ENCODE results near the gene ZNF460.

ZNF460 gene

DNA sequence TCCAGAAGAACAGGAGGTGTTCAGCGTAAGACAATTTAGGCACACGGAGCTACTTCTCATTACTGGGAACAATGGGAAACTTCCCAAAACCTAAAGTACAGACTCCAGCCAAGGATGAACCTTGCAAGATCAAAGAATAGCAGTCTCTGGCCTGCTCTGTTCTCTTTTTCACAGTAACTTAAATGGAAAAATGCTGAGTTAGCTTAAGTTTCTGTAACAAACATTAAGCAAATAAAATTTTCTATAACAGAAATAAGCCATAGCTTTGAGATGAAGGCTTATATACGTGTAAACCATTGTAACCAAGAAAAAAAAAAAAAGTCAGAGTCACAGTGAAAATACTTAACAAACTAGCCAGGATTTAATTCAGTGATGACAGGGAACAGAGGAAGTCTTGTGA, 18.2 kb upstream of the ZNF460 start:
- no peaks in the 10 kb centered on the region for H3K27me3 ChIP-seq (ENCODE audit: control insufficient read depth, insufficient read depth, low read length)
- TF ChIP-seq, protein P1, sequence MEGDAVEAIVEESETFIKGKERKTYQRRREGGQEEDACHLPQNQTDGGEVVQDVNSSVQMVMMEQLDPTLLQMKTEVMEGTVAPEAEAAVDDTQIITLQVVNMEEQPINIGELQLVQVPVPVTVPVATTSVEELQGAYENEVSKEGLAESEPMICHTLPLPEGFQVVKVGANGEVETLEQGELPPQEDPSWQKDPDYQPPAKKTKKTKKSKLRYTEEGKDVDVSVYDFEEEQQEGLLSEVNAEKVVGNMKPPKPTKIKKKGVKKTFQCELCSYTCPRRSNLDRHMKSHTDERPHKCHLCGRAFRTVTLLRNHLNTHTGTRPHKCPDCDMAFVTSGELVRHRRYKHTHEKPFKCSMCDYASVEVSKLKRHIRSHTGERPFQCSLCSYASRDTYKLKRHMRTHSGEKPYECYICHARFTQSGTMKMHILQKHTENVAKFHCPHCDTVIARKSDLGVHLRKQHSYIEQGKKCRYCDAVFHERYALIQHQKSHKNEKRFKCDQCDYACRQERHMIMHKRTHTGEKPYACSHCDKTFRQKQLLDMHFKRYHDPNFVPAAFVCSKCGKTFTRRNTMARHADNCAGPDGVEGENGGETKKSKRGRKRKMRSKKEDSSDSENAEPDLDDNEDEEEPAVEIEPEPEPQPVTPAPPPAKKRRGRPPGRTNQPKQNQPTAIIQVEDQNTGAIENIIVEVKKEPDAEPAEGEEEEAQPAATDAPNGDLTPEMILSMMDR (IDR thresholded peaks at IDR 0.05) = no peak
- no peaks in the 10 kb centered on the region for H3K9me3 ChIP-seq (ENCODE audit: control insufficient read depth, low read length)
- H3K4me3 ChIP-seq (ENCODE audit: low read depth, low read length) = no peak overlapping the region
- H3K27ac ChIP-seq = no peak overlapping the region
- no peaks in the 10 kb centered on the region for H3K36me3 ChIP-seq (ENCODE audit: control insufficient read depth, insufficient read depth, low read length)
- no peaks in the 10 kb centered on the region for H3K4me1 ChIP-seq
- H2AFZ ChIP-seq = no peak overlapping the region
- peaks cover 2% of the 10 kb centered on the region for H3K79me2 ChIP-seq
- H3K9ac ChIP-seq = no peak overlapping the region
- no peak overlapping the region for H3K4me2 ChIP-seq (ENCODE audit: low read length)

DNA sequence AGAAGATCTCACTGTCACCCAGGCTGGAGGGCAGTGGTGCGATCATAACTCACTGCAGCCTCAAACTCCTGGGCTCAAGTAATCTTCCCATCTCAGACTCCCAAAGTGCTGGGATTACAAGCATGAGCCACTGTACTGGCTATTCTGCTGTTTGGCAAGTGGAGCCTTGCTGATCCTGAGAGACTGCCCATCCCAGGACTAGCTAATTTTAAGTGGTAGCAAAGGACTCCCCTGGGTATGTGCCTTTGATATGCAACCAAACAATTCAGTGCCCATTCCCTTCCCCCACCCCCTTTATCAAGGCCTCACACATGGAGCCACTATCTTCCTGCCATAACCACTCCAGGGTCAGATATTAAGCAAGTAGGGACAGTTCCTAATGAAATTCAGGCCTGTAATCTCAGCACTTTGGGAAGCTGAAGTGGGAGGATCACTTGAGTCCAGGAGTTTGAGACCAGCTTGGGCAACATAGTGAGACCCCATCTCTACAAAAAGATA, 17.0 kb upstream of the ZNF460 start:
- TF ChIP-seq, protein P1 (IDR thresholded peaks at IDR 0.05) = no peak
- Histone ChIP-seq H2AFZ (no peak overlapping the region), H3K9ac (no peak overlapping the region), H3K9me3 (ENCODE audit: control insufficient read depth, low read length) (no peaks in the 10 kb centered on the region), H3K27ac (no peak overlapping the region), H3K4me1 (no peaks in the 10 kb centered on the region), H3K79me2 (peaks cover 2% of the 10 kb centered on the region), H3K4me3 (ENCODE audit: low read depth, low read length) (no peak overlapping the region), H3K36me3 (ENCODE audit: control insufficient read depth, insufficient read depth, low read length) (no peaks in the 10 kb centered on the region), H3K4me2 (ENCODE audit: low read length) (no peak overlapping the region), H3K27me3 (ENCODE audit: control insufficient read depth, insufficient read depth, low read length) (no peaks in the 10 kb centered on the region)

DNA sequence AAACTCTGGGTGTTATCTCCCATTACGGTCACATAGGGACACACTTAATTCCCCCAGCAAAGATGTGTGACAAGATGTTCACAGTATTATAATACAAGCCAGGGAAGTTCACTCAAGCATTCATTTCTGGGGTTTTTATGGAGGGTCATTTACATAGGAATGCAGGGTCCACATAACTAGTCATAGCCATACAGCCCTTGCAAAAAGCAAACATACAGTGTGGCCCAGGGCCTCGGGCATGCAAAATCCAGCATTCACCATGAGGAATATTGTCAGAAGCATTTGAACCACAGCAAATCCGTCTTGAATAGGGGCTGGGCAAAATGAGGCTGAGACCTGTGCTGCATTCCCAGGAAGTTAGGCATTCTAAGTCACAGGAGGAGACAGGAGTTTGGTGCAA, 13.0 kb upstream of the ZNF460 start:
- peaks cover 2% of the 10 kb centered on the region for H3K79me2 ChIP-seq
- H3K4me2 ChIP-seq (ENCODE audit: low read length) = no peak overlapping the region
- no peaks in the 10 kb centered on the region for H3K36me3 ChIP-seq (ENCODE audit: control insufficient read depth, insufficient read depth, low read length)
- H3K4me3 ChIP-seq (ENCODE audit: low read depth, low read length) = no peak overlapping the region
- no peaks in the 10 kb centered on the region for H3K9me3 ChIP-seq (ENCODE audit: control insufficient read depth, low read length)
- TF ChIP-seq, protein P1 (IDR thresholded peaks at IDR 0.05) = no peak
- no peaks in the 10 kb centered on the region for H3K4me1 ChIP-seq
- no peak overlapping the region for H3K9ac ChIP-seq
- H2AFZ ChIP-seq = no peak overlapping the region
- H3K27ac ChIP-seq = no peak overlapping the region
- no peaks in the 10 kb centered on the region for H3K27me3 ChIP-seq (ENCODE audit: control insufficient read depth, insufficient read depth, low read length)

DNA sequence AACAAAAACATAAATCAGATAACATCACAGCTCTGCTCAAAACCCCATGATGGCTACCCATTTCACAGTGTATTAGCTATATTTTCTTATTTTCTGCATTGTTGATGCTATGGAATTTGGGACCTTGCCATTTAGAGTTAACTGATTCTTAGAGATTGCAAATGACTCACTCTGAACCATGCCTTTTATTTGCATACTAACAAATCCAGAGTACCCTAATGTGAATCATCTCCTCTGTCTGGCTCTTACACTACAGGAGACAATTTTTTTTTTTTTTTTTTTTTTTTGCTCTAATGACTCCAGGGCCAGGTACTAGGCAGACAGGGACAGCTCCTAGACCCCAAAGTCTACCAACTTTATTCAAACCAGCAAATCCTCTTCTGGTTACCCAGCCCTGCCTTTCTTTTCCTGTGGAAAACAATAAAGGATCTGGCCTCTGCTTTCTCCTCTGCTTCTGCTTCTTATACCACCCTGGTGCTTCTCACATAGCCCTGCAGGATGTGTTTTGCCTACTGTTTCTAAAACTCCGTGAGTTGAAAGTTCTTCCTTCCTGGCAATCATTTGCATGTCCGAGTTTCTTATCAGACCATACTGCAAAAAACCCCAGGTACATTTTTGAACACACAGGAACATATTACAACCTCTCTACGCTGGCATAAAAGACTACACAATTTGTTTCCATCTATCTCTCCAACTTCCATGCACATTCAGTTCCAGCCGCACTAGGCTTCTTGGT, 10.6 kb upstream of the ZNF460 start:
- no peak overlapping the region for H2AFZ ChIP-seq
- no peaks in the 10 kb centered on the region for H3K4me1 ChIP-seq
- H3K27ac ChIP-seq = no peak overlapping the region
- no peaks in the 10 kb centered on the region for H3K36me3 ChIP-seq (ENCODE audit: control insufficient read depth, insufficient read depth, low read length)
- H3K79me2 ChIP-seq = no peaks in the 10 kb centered on the region
- no peak overlapping the region for H3K4me3 ChIP-seq (ENCODE audit: low read depth, low read length)
- H3K9me3 ChIP-seq (ENCODE audit: control insufficient read depth, low read length) = no peaks in the 10 kb centered on the region
- no peak overlapping the region for H3K4me2 ChIP-seq (ENCODE audit: low read length)
- H3K27me3 ChIP-seq (ENCODE audit: control insufficient read depth, insufficient read depth, low read length) = no peaks in the 10 kb centered on the region
- no peak overlapping the region for H3K9ac ChIP-seq
- TF ChIP-seq, protein P1 (IDR thresholded peaks at IDR 0.05) = no peak

DNA sequence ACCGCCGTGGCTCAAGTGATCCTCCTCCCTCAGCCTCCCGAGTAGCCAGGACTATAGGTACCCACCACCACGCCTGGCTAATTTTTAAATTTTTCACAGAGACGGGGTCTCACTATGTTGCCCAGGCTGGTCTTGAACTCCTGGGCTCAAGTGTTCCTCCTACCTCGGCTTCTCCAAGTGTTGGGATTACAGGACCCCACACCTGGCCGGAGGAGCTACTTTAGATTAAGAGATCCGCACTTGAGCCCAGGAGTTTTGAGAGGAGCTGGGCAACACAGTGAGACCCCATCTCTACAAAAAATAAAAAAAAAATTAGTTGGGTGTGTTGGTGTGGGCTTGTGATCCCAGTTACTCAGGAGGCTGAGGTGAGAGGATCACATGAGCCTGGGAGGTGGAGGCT, 9.0 kb upstream of the ZNF460 start:
- Histone ChIP-seq H3K4me3 (ENCODE audit: low read depth, low read length) (no peak overlapping the region), H3K9ac (no peak overlapping the region), H3K27ac (no peak overlapping the region), H3K9me3 (ENCODE audit: control insufficient read depth, low read length) (no peaks in the 10 kb centered on the region), H3K4me1 (no peaks in the 10 kb centered on the region), H3K27me3 (ENCODE audit: control insufficient read depth, insufficient read depth, low read length) (no peaks in the 10 kb centered on the region), H3K36me3 (ENCODE audit: control insufficient read depth, insufficient read depth, low read length) (no peaks in the 10 kb centered on the region), H3K4me2 (ENCODE audit: low read length) (no peak overlapping the region), H2AFZ (no peak overlapping the region), H3K79me2 (no peaks in the 10 kb centered on the region)
- TF ChIP-seq, protein P1 (IDR thresholded peaks at IDR 0.05) = no peak
